ENCODE measurements around the gene KLF18.
"Not testable (repeated sequence)": the region's sequence is repeated elsewhere in the genome, so short reads cannot be mapped to it uniquely, and the experiment has no call there.

KLF18 gene

GRCh38 chr1:44141531-44141930, at the start of gene KLF18:
Gene KLF18, minus strand, starts transcription at chr1:44141631. Its CDS starts 0 bp downstream, at chr1:44141631.
- DNase-seq, result no peak

- no peak for DNase-seq
Measured at GRCh38 chr1:44174630-44175029, 33.2 kb upstream of the KLF18 start.

- no peak for DNase-seq
Measured at GRCh38 chr1:44170281-44170823, 28.9 kb upstream of the KLF18 start.

- no peak for DNase-seq
Measured at GRCh38 chr1:44168520-44169098, 27.2 kb upstream of the KLF18 start.

- no peak for DNase-seq
Measured at GRCh38 chr1:44161546-44161945, 20.1 kb upstream of the KLF18 start.

- DNase-seq, result no peak
Measured at GRCh38 chr1:44158871-44159270, 17.4 kb upstream of the KLF18 start.

GRCh38 chr1:44157903-44158302, 16.5 kb upstream of the KLF18 start:
- DNase-seq, result no peak

- DNase-seq, result no peak
Measured at GRCh38 chr1:44154049-44154448, 12.6 kb upstream of the KLF18 start.

- DNase-seq, result no peak
Measured at GRCh38 chr1:44152692-44153091, 11.3 kb upstream of the KLF18 start.

GRCh38 chr1:44151808-44152207, 10.4 kb upstream of the KLF18 start:
- no peak for DNase-seq

GRCh38 chr1:44151332-44151731, 9.9 kb upstream of the KLF18 start:
- no peak for DNase-seq

GRCh38 chr1:44147582-44147981, 6.2 kb upstream of the KLF18 start:
- no peak for DNase-seq

- DNase-seq, result no peak
Measured at GRCh38 chr1:44146536-44147361, 5.3 kb upstream of the KLF18 start.

GRCh38 chr1:44144962-44145756, 3.7 kb upstream of the KLF18 start:
- no peak for DNase-seq

- DNase-seq, result not testable (repeated sequence)
Measured at GRCh38 chr1:44139565-44139964, 1.9 kb downstream of the KLF18 start.

- DNase-seq, result no peak
Measured at GRCh38 chr1:44138239-44138638, 3.2 kb downstream of the KLF18 start.

GRCh38 chr1:44135886-44136285, 5.5 kb downstream of the KLF18 start:
- no peak for DNase-seq

GRCh38 chr1:44134071-44134920, 7.1 kb downstream of the KLF18 start:
- DNase-seq, result no peak

- DNase-seq, result no peak
Measured at GRCh38 chr1:44131411-44131810, 10.0 kb downstream of the KLF18 start.

GRCh38 chr1:44129616-44130500, 11.6 kb downstream of the KLF18 start:
- no peak for DNase-seq

- DNase-seq, result no peak
Measured at GRCh38 chr1:44120398-44120949, 21.0 kb downstream of the KLF18 start.

All from NCI-H2227 treated with DMSO at 0.1 percent for 48 hours (cell line).